ENCODE results near the gene IRGC.

GRCh38 chr19:43694553-43694952 lies 21.3 kb upstream of the IRGC start:
- TF ChIP-seq CTCF (IDR thresholded peaks at IDR 0.05) (no peak), POLR2A (IDR thresholded peaks at IDR 0.05) (no peak), EP300 (IDR thresholded peaks at IDR 0.05) (no peak), POLR2AphosphoS5 (IDR thresholded peaks at IDR 0.05) (no peak)

Data from upper lobe of left lung (tissue), 4 donors.